ENCODE data around the gene EFCAB13.

DNA sequence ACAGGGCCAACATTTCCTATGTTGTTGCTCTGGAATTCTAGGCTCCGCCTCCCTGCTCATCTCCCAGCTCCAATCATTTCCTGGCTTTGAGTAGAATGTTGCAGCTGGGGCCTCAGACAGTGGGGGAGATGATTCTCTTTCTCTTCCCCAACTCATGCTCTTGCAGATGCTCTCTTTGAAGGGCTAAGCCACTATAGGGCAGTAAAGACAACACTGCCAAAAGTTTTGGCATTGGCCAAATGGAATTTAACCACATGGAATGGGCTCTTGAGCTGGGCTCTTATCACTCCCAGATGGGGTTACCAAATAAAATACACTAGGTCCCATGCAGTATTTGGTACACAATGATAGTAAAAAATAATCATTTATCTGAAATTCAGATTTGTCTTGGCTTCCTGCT lies 19.6 kb upstream of the EFCAB13 start:
- TF ChIP-seq, protein P1, sequence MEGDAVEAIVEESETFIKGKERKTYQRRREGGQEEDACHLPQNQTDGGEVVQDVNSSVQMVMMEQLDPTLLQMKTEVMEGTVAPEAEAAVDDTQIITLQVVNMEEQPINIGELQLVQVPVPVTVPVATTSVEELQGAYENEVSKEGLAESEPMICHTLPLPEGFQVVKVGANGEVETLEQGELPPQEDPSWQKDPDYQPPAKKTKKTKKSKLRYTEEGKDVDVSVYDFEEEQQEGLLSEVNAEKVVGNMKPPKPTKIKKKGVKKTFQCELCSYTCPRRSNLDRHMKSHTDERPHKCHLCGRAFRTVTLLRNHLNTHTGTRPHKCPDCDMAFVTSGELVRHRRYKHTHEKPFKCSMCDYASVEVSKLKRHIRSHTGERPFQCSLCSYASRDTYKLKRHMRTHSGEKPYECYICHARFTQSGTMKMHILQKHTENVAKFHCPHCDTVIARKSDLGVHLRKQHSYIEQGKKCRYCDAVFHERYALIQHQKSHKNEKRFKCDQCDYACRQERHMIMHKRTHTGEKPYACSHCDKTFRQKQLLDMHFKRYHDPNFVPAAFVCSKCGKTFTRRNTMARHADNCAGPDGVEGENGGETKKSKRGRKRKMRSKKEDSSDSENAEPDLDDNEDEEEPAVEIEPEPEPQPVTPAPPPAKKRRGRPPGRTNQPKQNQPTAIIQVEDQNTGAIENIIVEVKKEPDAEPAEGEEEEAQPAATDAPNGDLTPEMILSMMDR (IDR thresholded peaks at IDR 0.05), result no peak
- TF ChIP-seq POLR2A (IDR thresholded peaks at IDR 0.05), result no peak
